K562 (cell line): ENCODE measurements around the gene CLCNKA. TPM values are rescaled to one million over a fixed set of nuclear protein-coding genes. Genes with fewer than 3 reads are reported as not detected.

Source experiments
- BRF2 ChIP-seq: IDR thresholded peaks from 3 replicates; pipeline ENCODE4 v1.6.1; 2011; ENCODE audit warnings: borderline replicate concordance, mild to moderate bottlenecking; ENCODE audit not compliant: insufficient read length, insufficient read depth
- CHD4 ChIP-seq: fragments of 200-600 bp; sonication (generic); IDR thresholded peaks from 3 replicates; pipeline ENCODE4 v1.6.1; 2012; ENCODE audit warnings: low read depth, mild to moderate bottlenecking, mixed read lengths, low read length, inconsistent platforms; ENCODE audit not compliant: insufficient read depth, insufficient replicate concordance, poor library complexity, severe bottlenecking
- CXXC5 ChIP-seq: fragments of 250-450 bp; sonication (Bioruptor Pico); IDR thresholded peaks from 2 replicates; pipeline ENCODE4 v1.8.0; 2022; ENCODE audit warnings: inconsistent platforms, mild to moderate bottlenecking, moderate library complexity
- DIDO1 ChIP-seq: fragments of 450-650 bp; IDR thresholded peaks from 2 replicates; pipeline ENCODE4 v1.6.1; 2016; ENCODE audit warnings: low read depth, missing biosample characterization, missing genetic modification characterization
- EWSR1 ChIP-seq: fragments of 450-650 bp; IDR thresholded peaks from 2 replicates; pipeline ENCODE4 v1.6.1; 2018; ENCODE audit warnings: borderline replicate concordance, mild to moderate bottlenecking, low read depth, moderate library complexity; ENCODE audit not compliant: partially characterized antibody
- HMBOX1 ChIP-seq: sonication (generic); IDR thresholded peaks from 2 replicates; pipeline ENCODE4 v1.6.1; 2016
- HNRNPLL ChIP-seq: fragments of 200-400 bp; formaldehyde crosslinking; IDR thresholded peaks from 2 replicates; pipeline ENCODE4 v1.6.1; 2017; ENCODE audit warnings: low read length, low read depth, mild to moderate bottlenecking; ENCODE audit not compliant: poor library complexity, severe bottlenecking
- IRF2 ChIP-seq: sonication (generic); formaldehyde crosslinking; IDR thresholded peaks from 2 replicates; pipeline ENCODE4 v1.8.1; 2022; ENCODE audit warnings: mild to moderate bottlenecking, missing genetic modification reagents
- MCM5 ChIP-seq: fragments of 450-650 bp; IDR thresholded peaks from 2 replicates; pipeline ENCODE4 v1.6.1; 2016; ENCODE audit warnings: low read depth
- MED1 ChIP-seq: sonication (generic); formaldehyde crosslinking; IDR thresholded peaks from 2 replicates; pipeline ENCODE4 v1.8.1; 2023; ENCODE audit warnings: missing genetic modification reagents, borderline replicate concordance
- MEF2A ChIP-seq: IDR thresholded peaks from 2 replicates; pipeline ENCODE4 v1.6.1; 2011; ENCODE audit warnings: low read depth, mild to moderate bottlenecking, low read length, moderate library complexity; ENCODE audit not compliant: control insufficient read depth
- NR3C1 ChIP-seq: sonication (generic); formaldehyde crosslinking; IDR thresholded peaks from 2 replicates; pipeline ENCODE4 v1.8.1; 2022; ENCODE audit warnings: missing genetic modification reagents
- PBX2 ChIP-seq, 2 experiments: IDR thresholded peaks in 1 of 2; conservative IDR thresholded peaks in 1 of 2; 2 replicates each; pipeline ENCODE4 v1.6.1; 2016; ENCODE audit warnings: low read depth in 2 of 2, mild to moderate bottlenecking in 1 of 2, missing compliant biosample characterization in 1 of 2, missing genetic modification characterization in 1 of 2, moderate library complexity in 1 of 2
- POLR2H ChIP-seq: IDR thresholded peaks from 2 replicates; pipeline ENCODE4 v1.6.1; 2016; ENCODE audit warnings: missing genetic modification characterization, low read depth, mild to moderate bottlenecking, control low read depth, missing compliant biosample characterization, moderate library complexity
- PTRF ChIP-seq: fragments of 450-650 bp; IDR thresholded peaks from 2 replicates; pipeline ENCODE4 v1.6.1; 2016; ENCODE audit warnings: mild to moderate bottlenecking, missing genetic modification characterization, missing compliant biosample characterization
- RBBP5 ChIP-seq: fragments of 200-600 bp; sonication (generic); IDR thresholded peaks from 2 replicates; pipeline ENCODE4 v1.6.1; 2012; ENCODE audit warnings: borderline replicate concordance, mild to moderate bottlenecking, low read length, control low read depth, inconsistent platforms; ENCODE audit not compliant: insufficient read depth, poor library complexity, severe bottlenecking
- RFX7 ChIP-seq: fragments of 250-450 bp; sonication (Bioruptor Pico); IDR thresholded peaks from 2 replicates; pipeline ENCODE4 v1.5.1; 2021; ENCODE audit warnings: mild to moderate bottlenecking
- SAFB ChIP-seq: fragments of 200-400 bp; formaldehyde crosslinking; IDR thresholded peaks from 2 replicates; pipeline ENCODE4 v1.6.1; 2017; ENCODE audit warnings: low read depth, low read length, borderline replicate concordance
- WHSC1 ChIP-seq: IDR thresholded peaks from one replicate; pipeline ENCODE4 v1.6.1; 2012; ENCODE audit warnings: low read length, control low read depth, inconsistent platforms
- ZBTB34 ChIP-seq: fragments of 250-450 bp; sonication (Bioruptor Pico); IDR thresholded peaks from 2 replicates; pipeline ENCODE4 v1.8.0; 2021; ENCODE audit warnings: mild to moderate bottlenecking, moderate library complexity
- ZNF707 ChIP-seq: fragments of 250-450 bp; sonication (Bioruptor Pico); conservative IDR thresholded peaks from 2 replicates; pipeline ENCODE4 v1.8.0; 2022; ENCODE audit warnings: inconsistent platforms, mild to moderate bottlenecking, moderate library complexity
- polyA plus RNA-seq, 8 experiments: library from polyadenylated mRNA; depleted of rRNA in 4 of 8; stranded (reverse) in 5 of 8; unstranded in 3 of 8; fragments of >200 nt; fragmentation: Nextera tagmentation in 2 of 8; fragmentation: Illumina TruSeq in 1 of 8; extraction: Ambion mirVana in 2 of 8; extraction: Trizol in 1 of 8; gene quantifications; 2 replicates each; pipeline versions ENCODE4 v1.2.1 to v1.2.3, GENCODE V29; 2011 to 2014; ENCODE audit warnings: inconsistent platforms in 1 of 8, missing spikeins in 1 of 8
- total RNA-seq, 7 experiments: library from RNA; depleted of rRNA in 6 of 7; stranded (reverse); fragments of >200 nt in 6 of 7; fragmentation: Illumina TruSeq in 2 of 7; extraction: Trizol in 2 of 7; gene quantifications; 2 replicates each; pipeline versions ENCODE4 v1.2.1 to v1.2.3, GENCODE V29; 2011 to 2021; ENCODE audit warnings: low replicate concordance in 1 of 7

The CLCNKA gene
- total and polyA plus RNA-seq, 9 of the 15 experiments (the other 6 are each of a cell fraction or from before 2014, with no cell fraction given): 0.03 to 0.37 (median 0.10) TPM; not detected in 3

GRCh38 chr1:16032388-16033102 is 10.7 kb downstream of the CLCNKA start (continued):
- no peak for TF ChIP-seq RBBP5
- no peak for TF ChIP-seq POLR2H (tag)
- no peak for TF ChIP-seq ZNF707
- TF ChIP-seq NR3C1: no peak
- no peak for TF ChIP-seq WHSC1
- no peak for TF ChIP-seq PTRF (tag)
- TF ChIP-seq MEF2A: no peak
- TF ChIP-seq BRF2: no peak
- peak; percentile 31; the same call in 1 of the 2 replicates for TF ChIP-seq CXXC5 (CRISPR knock-in tag)
- TF ChIP-seq MED1 (CRISPR knock-in tag): no peak
- no peak for TF ChIP-seq MCM5
- TF ChIP-seq HNRNPLL: no peak
- TF ChIP-seq EWSR1: no peak
- no peak for TF ChIP-seq IRF2
- no peak for TF ChIP-seq SAFB
- TF ChIP-seq PBX2 (CRISPR knock-in tag; IDR thresholded peaks at IDR 0.05; ENCODE audit: low read depth): no peak
- no peak for TF ChIP-seq PBX2 (tag; conservative IDR thresholded peaks at IDR 0.05; ENCODE audit: low read depth)
- TF ChIP-seq ZBTB34: no peak
- no peak for TF ChIP-seq RFX7
- no peak for TF ChIP-seq CHD4
- TF ChIP-seq DIDO1 (tag): no peak
- TF ChIP-seq HMBOX1: no peak
